GM12874 (cell line): ENCODE data around the gene KIAA0825.

ENCODE experiments used
- TF ChIP-seq, protein P1 (sequence below): IDR thresholded peaks from 2 replicates; pipeline ENCODE4 v1.5.1; 2011; ENCODE audit warnings: low read depth, mild to moderate bottlenecking, control low read depth, low read length, moderate library complexity; ENCODE audit not compliant: insufficient read depth

KIAA0825 gene, protein sequence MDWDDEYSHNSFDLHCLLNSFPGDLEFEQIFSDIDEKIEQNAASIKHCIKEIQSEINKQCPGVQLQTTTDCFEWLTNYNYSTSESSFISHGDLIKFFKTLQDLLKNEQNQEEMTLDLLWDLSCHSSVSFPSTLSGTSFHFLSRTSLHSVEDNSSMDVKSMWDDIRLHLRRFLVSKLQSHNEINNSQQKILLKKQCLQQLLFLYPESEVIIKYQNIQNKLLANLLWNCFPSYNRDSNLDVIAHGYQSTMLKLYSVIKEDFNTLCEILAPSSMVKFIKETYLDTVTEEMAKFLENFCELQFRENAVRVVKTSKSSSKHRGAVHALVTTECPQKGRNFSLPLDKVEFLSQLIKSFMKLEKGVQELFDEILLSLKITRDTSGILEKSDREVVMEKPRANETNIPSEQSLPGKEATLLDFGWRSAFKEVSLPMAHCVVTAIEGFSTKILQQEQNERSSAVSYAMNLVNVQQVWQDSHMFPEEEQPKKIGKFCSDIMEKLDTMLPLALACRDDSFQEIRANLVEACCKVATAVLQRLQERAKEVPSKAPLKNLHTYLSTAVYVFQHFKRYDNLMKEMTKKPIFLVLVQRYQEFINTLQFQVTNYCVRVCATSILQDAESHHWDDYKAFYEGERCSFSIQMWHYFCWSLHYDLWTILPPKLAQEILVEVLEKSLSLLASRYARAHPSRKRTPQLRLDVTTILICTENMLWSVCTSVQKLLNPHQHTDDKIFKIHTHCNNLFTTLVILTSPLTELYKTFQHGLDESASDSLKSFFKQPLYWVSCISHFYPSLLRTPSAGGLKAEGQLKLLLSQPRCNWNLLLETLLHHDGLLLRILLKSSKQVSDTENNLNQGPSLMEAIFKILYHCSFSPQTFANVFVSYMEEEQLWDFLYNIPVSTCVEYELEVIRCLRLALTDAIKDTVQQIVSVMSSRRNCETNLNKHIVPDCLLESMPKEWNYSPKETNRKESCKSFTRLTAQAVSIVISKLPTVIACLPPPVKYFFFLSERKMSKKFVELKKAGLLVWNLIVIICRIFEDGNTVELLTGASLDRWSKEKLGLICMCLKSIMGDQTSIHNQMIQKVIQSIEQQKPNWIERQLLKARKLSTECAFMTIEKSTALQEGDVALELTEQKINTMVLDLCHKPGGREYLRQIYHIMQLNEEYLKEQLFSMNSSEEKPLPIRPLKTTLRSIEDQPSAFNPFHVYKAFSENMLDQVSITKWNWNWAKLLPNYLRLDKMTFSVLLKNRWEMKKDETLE (N-terminal part only)

DNA sequence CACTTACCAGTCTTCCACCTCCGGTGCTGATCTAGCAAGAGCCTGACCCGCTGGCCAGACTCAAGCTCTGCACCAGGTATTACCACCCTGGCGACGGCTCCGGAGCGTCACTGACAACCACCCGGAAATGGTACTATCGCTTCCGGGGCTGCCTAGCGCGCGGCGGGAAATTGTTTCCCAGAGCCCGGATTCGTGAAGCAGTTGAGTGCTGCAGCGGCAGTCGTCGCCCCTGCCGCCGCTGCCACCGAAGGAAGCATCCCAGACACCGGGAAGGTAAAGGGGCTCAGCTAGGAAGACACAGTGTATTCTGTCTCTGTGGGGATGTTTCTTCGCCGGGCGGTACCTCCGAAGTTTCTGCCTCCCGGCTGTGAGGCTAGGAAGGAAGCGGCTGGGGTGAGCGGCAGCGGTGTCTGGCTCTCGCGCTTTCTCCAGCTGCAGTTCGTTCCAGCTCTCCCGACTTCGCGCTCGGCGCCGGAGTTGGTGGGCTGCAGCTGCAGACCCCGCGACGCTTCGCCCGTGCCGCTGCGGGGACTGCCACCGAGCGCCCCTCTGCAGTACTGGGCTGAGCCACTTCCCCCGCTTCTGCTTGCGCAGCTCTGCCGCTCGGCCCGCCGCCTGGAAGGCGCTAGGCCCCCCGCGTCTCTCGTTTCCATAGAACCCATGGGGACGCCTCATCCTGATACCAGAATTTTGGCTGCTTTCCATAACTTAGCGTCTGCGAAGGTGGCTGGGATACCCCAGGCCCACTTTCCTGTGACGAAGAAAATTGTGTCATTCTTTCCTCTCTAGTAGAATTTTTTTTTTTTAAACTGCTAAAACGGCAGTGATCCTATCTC lies at the start of gene KIAA0825, which contains the start of gene SLF1:
Gene KIAA0825, minus strand, starts transcription at position 112 of the 836 bp plus-strand sequence. CDS start 81,478 bp downstream, outside the sequence.
Gene SLF1, plus strand, starts transcription at position 177 of the 836 bp plus-strand sequence. CDS start 10,142 bp downstream, outside the sequence.
- TF ChIP-seq, protein P1, sequence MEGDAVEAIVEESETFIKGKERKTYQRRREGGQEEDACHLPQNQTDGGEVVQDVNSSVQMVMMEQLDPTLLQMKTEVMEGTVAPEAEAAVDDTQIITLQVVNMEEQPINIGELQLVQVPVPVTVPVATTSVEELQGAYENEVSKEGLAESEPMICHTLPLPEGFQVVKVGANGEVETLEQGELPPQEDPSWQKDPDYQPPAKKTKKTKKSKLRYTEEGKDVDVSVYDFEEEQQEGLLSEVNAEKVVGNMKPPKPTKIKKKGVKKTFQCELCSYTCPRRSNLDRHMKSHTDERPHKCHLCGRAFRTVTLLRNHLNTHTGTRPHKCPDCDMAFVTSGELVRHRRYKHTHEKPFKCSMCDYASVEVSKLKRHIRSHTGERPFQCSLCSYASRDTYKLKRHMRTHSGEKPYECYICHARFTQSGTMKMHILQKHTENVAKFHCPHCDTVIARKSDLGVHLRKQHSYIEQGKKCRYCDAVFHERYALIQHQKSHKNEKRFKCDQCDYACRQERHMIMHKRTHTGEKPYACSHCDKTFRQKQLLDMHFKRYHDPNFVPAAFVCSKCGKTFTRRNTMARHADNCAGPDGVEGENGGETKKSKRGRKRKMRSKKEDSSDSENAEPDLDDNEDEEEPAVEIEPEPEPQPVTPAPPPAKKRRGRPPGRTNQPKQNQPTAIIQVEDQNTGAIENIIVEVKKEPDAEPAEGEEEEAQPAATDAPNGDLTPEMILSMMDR, result no peak

DNA sequence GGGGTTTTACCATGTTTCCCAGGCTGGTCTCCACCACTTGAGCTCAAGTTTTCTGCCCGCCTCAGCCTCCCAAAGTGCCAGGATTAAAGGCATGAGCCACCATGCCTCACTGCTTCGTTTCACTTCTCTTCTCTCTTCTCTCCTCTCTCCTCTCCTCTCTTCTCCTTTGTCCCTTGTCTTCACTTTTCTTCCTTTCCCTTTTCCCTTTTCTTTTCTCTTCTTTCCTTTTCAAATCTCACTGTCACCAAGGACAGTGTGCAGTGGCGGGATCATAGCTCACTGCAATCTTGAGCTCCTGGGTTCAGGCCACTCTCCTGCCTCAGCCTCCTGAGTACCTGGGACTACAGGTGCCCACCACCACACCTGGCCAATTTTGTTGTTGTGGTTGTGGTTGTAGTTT lies 49.5 kb upstream of the KIAA0825 start:
- TF ChIP-seq, protein P1, result no peak

DNA sequence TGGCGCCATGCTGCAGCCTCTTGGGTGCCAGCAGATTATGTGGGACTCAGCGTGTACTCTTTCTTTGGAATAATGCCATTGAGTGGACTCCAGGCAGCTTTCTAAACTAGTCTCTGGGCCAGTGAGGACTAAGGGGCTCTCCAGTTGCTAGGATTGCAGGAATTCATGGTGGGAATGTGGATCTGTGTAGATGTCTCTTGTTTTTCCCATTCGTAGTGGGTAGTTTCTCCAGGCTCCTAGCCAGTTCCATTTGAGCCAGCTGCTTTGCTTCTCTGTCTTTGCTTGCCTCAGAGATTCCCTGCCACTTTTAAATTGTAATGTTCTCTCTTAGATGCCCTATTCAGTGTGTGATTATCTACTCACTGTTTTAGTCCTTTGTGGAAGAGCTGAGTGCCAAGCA lies 42.7 kb upstream of the KIAA0825 start:
- TF ChIP-seq, protein P1, result no peak

DNA sequence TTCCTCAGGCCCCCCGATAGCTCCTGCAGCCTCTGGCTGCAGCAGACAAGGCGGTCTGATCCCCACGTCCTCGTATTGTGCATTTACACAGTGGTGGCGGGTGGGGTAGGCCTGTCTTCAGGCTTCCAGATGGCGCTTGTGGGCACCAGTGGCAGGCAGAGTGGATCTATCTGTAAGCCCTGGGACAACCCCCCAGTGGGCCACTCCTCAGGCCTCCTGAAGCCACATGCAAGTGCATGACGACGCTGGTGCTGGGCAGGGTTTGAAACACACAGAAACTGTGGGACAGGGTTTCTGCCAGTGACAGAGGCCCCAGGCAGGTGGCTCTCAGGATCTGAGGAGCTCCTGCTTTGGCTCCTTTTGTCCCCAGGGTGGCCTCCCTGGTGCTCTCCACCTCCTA lies 42.1 kb upstream of the KIAA0825 start:
- TF ChIP-seq, protein P1, result no peak

DNA sequence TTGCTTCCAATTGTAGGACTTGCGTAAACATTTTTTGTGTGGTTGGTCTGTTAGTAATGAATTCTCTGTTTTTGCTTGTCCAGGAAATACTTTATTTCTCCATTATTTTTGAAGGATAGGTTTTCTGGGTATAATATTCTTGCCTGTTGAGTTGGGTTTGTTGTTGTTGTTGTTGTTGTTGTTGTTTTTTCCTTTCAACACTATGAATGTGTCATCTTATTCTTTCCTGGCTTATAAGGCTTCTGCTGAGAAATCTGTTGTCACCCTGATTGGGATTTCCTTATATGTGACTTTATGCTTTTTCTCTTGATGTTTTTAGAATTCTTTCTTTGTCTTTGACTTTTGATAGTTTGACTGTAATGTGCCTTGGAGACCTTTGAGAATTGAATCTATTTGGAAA lies 39.9 kb upstream of the KIAA0825 start:
- TF ChIP-seq, protein P1, result no peak

DNA sequence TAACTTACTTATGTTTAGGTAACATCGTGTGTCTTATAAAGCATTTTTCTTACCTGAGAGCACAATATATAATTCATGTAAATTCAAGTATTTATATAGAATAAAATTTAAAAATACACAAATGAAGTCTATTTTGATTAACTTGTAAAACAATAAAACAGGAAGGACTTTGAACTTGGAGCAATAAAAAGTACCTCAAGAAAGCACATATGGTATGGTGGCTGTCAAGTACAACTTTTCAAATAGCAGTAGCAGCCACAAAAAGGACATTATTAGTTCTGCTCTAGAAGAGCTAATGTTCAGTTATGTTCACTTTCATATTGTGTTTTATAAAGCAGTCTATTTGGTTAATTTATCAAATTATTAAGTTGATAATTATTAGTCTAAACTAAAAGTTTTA lies 31.5 kb upstream of the KIAA0825 start:
- TF ChIP-seq, protein P1, result no peak
